SK-N-SH (cell line): ENCODE data around the gene WWC2. TPM values are rescaled to one million over a fixed set of nuclear protein-coding genes. Genes with fewer than 3 reads are reported as not detected.

Source experiments
- CTCF ChIA-PET: fragments of 300-600, 350-600 bp; formaldehyde crosslinking; extraction: SDS; loops from one replicate; lab custom pipeline; 2021; lab: Yijun Ruan, JAX
- POLR2A ChIA-PET: fragments of 350-600 bp; sonication (Branson Sonifier 250); formaldehyde crosslinking; extraction: SDS; loops from one replicate; lab custom pipeline; 2020; ENCODE audit warnings: antibody characterized with exemption, inconsistent platforms; lab: Yijun Ruan, JAX
- DNase-seq: peaks from one replicate; pipeline ENCODE4 v3.0.0; 2012
- H2AFZ ChIP-seq: fragments of 200-600 bp; sonication (generic); 2 replicates; pipeline ENCODE4 v1.8.1; 2016; ENCODE audit warnings: antibody characterized with exemption, mild to moderate bottlenecking, low read depth
- H3F3A ChIP-seq: fragments of 200-600 bp; sonication (generic); replicated peaks from 2 replicates; pipeline ENCODE3; 2016; ENCODE audit warnings: antibody characterized with exemption, mild to moderate bottlenecking; ENCODE audit not compliant: insufficient read depth
- H3K27ac ChIP-seq, 2 experiments: fragments of 200-500 bp in 1 of 2; fragments of 200-600 bp in 1 of 2; sonication (Bioruptor generic) in 1 of 2; sonication (generic), shearing (Covaris generic) in 1 of 2; 2 replicates each; pipeline versions ENCODE4 v1.5.1 to v1.6.1; 2014 to 2016; ENCODE audit warnings: low read depth in 2 of 2, inconsistent platforms in 1 of 2, low read length in 1 of 2, mild to moderate bottlenecking in 1 of 2, mixed read lengths in 1 of 2
- H3K27me3 ChIP-seq: fragments of 200-600 bp; sonication (generic), shearing (Covaris generic); 2 replicates; pipeline ENCODE4 v1.6.1; 2016; ENCODE audit warnings: mixed run types; ENCODE audit not compliant: insufficient read depth
- H3K36me3 ChIP-seq, 2 experiments: fragments of 200-500 bp in 1 of 2; fragments of 200-600 bp in 1 of 2; sonication (Bioruptor generic) in 1 of 2; sonication (generic) in 1 of 2; replicated peaks in 1 of 2; 2 replicates each; pipeline versions ENCODE3 to v1.5.1; 2014 to 2016; ENCODE audit warnings: low read length in 1 of 2, mild to moderate bottlenecking in 1 of 2; ENCODE audit not compliant: insufficient read depth in 2 of 2, control insufficient read depth in 1 of 2
- H3K4me1 ChIP-seq, 2 experiments: fragments of 200-500 bp in 1 of 2; fragments of 200-600 bp in 1 of 2; sonication (Bioruptor generic) in 1 of 2; sonication (generic), shearing (Covaris generic) in 1 of 2; 2 replicates each; pipeline versions ENCODE4 v1.5.1 to v1.6.1; 2014 to 2016; ENCODE audit warnings: low read depth in 1 of 2, low read length in 1 of 2, mixed run types in 1 of 2; ENCODE audit not compliant: insufficient read depth in 2 of 2, control insufficient read depth in 1 of 2
- H3K4me2 ChIP-seq: fragments of 200-600 bp; sonication (generic), shearing (Covaris generic); 2 replicates; pipeline ENCODE4 v1.6.1; 2017; ENCODE audit warnings: mixed run types
- H3K4me3 ChIP-seq, 2 experiments: fragments of 200-500 bp in 1 of 2; fragments of 200-600 bp in 1 of 2; sonication (Bioruptor generic) in 1 of 2; sonication (generic), shearing (Covaris generic) in 1 of 2; 2 replicates each; pipeline versions ENCODE4 v1.5.1 to v1.8.1; 2014 to 2016; ENCODE audit warnings: low read depth in 2 of 2, inconsistent platforms in 1 of 2, low read length in 1 of 2, mild to moderate bottlenecking in 1 of 2, mixed read lengths in 1 of 2, moderate library complexity in 1 of 2
- H3K79me2 ChIP-seq: fragments of 200-600 bp; sonication (generic); 2 replicates; pipeline ENCODE4 v1.8.1; 2017; ENCODE audit warnings: mild to moderate bottlenecking; ENCODE audit not compliant: insufficient read depth
- H3K9ac ChIP-seq: fragments of 200-600 bp; sonication (generic); 2 replicates; pipeline ENCODE4 v1.6.1; 2017; ENCODE audit warnings: mixed run types
- H3K9me2 ChIP-seq: fragments of 200-600 bp; sonication (generic); 2 replicates; pipeline ENCODE4 v1.6.1; 2017; ENCODE audit warnings: mixed run types
- H3K9me3 ChIP-seq: fragments of 200-600 bp; sonication (generic); 2 replicates; pipeline ENCODE4 v1.6.1; 2017; ENCODE audit warnings: mixed run types, mild to moderate bottlenecking, moderate library complexity
- H4K20me1 ChIP-seq: fragments of 200-600 bp; sonication (generic); 2 replicates; pipeline ENCODE4 v1.6.1; 2017; ENCODE audit warnings: mild to moderate bottlenecking, mixed run types; ENCODE audit not compliant: insufficient read depth
- CTCF ChIP-seq: fragments of 200-600 bp; sonication (generic); IDR thresholded peaks from 2 replicates; pipeline ENCODE4 v1.6.1; 2017; ENCODE audit warnings: antibody characterized with exemption, mild to moderate bottlenecking, moderate library complexity
- ELF1 ChIP-seq: IDR thresholded peaks from 2 replicates; pipeline ENCODE4 v1.4.0; 2012
- FOSL2 ChIP-seq: IDR thresholded peaks from 2 replicates; pipeline ENCODE4 v1.4.0; 2012; ENCODE audit warnings: low read depth, mild to moderate bottlenecking, moderate library complexity, borderline replicate concordance
- FOXM1 ChIP-seq: IDR thresholded peaks from 2 replicates; pipeline ENCODE4 v1.4.0; 2012; ENCODE audit warnings: low read depth, mild to moderate bottlenecking
- GABPA ChIP-seq: IDR thresholded peaks from 2 replicates; pipeline ENCODE4 v1.4.0; 2012; ENCODE audit warnings: low read depth, mild to moderate bottlenecking
- GATA2 ChIP-seq: sonication (generic); formaldehyde crosslinking; IDR thresholded peaks from 2 replicates; pipeline ENCODE4 v1.5.0; 2020; ENCODE audit warnings: mild to moderate bottlenecking, missing genetic modification reagents
- MAX ChIP-seq: IDR thresholded peaks from 2 replicates; pipeline ENCODE4 v1.4.0; 2012; ENCODE audit warnings: low read depth
- MEF2A ChIP-seq: IDR thresholded peaks from 2 replicates; pipeline ENCODE4 v1.4.0; 2012; ENCODE audit warnings: low read depth, borderline replicate concordance
- MXI1 ChIP-seq: IDR thresholded peaks from 2 replicates; pipeline ENCODE4 v1.6.1; 2012; ENCODE audit warnings: mild to moderate bottlenecking, low read depth, low read length, improper control_type of control experiment
- NFIC ChIP-seq: IDR thresholded peaks from 2 replicates; pipeline ENCODE4 v1.4.0; 2012; ENCODE audit warnings: borderline replicate concordance
- NRF1 ChIP-seq: IDR thresholded peaks from 2 replicates; pipeline ENCODE4 v1.6.1; 2012; ENCODE audit warnings: low read depth, mild to moderate bottlenecking, low read length
- PBX3 ChIP-seq: IDR thresholded peaks from 2 replicates; pipeline ENCODE4; 2012
- POLR2AphosphoS5 ChIP-seq: IDR thresholded peaks from 2 replicates; pipeline ENCODE4 v1.6.1; 2012; ENCODE audit warnings: low read depth, low read length
- RAD21 ChIP-seq: IDR thresholded peaks from 2 replicates; pipeline ENCODE4 v1.6.1; 2012; ENCODE audit warnings: mild to moderate bottlenecking, low read length
- RXRA ChIP-seq: IDR thresholded peaks from 2 replicates; pipeline ENCODE4 v1.4.0; 2012; ENCODE audit warnings: low read depth, mild to moderate bottlenecking, borderline replicate concordance
- TCF12 ChIP-seq: IDR thresholded peaks from 2 replicates; pipeline ENCODE4 v1.4.0; 2012
- TEAD4 ChIP-seq: IDR thresholded peaks from 2 replicates; pipeline ENCODE4 v1.4.0; 2012; ENCODE audit warnings: mild to moderate bottlenecking, borderline replicate concordance; ENCODE audit not compliant: insufficient read depth
- USF2 ChIP-seq: fragments of 150-350 bp; IDR thresholded peaks from 2 replicates; pipeline ENCODE4 v1.6.1; 2017; ENCODE audit warnings: antibody characterized with exemption, low read length, low read depth, borderline replicate concordance
- WGBS: methylation state at CpG from one replicate; pipeline ENCODE4 v1.1.6; 2017; ENCODE audit warnings: low lambda C conversion rate; 5-methylcytosine and 5-hydroxymethylcytosine counted together
- polyA plus RNA-seq, 3 experiments: library from polyadenylated mRNA; depleted of rRNA; stranded (reverse); fragments of >200 nt; gene quantifications; 2 replicates each; pipeline ENCODE4 v1.2.3, GENCODE V29; 2012

The WWC2 gene
- polyA plus RNA-seq, 1 of the 3 experiments (the other 2 are of a cell fraction) = 18.4 TPM

- H3K79me2 ChIP-seq = peaks cover 22% of the 10 kb centered on the region
- H2AFZ ChIP-seq = no peak overlapping the region
- no peaks in the 10 kb centered on the region for H3K27me3 ChIP-seq
- H3K9me3 ChIP-seq = no peaks in the 10 kb centered on the region
- ChIA-PET CTCF (interaction anchor here (0.7 to 4.2 kb wide), 6 partner anchors 23 to 158 kb away, joined by 3 to 15 read pairs (median 3); no protein-coding TSS in a partner anchor), POLR2A (no interaction called here)
- no peak overlapping the region for H3K4me2 ChIP-seq
- peaks cover 11% of the 10 kb centered on the region for H4K20me1 ChIP-seq
- peaks cover 2 to 28% of the 10 kb centered on the region in 2 experiments for H3K4me1 ChIP-seq
- DNase-seq = no peak
- no peak overlapping the region for H3K9ac ChIP-seq
- 85% methylated on average over 15 of the region's 15 CpGs for WGBS
- no peak overlapping the region for H3K27ac ChIP-seq
- TF ChIP-seq PBX3 (no peak), TEAD4 (no peak), RAD21 (no peak), MEF2A (no peak), GABPA (no peak), USF2 (no peak), FOXM1 (no peak), NFIC (no peak), RXRA (no peak), FOSL2 (no peak), ELF1 (no peak), MAX (no peak), POLR2AphosphoS5 (no peak), MXI1 (no peak), GATA2 (CRISPR knock-in tag) (no peak), TCF12 (no peak), CTCF (no peak), NRF1 (no peak)
- no peaks in the 10 kb centered on the region for H3K9me2 ChIP-seq
- peaks cover 9% of the 10 kb centered on the region for H3F3A ChIP-seq
- H3K36me3 ChIP-seq = no peaks in the 10 kb centered on the region
- no peak overlapping the region for H3K4me3 ChIP-seq
Measured at GRCh38 chr4:183096276-183096965, 2.6 kb upstream of the WWC2 start.
